HuH-7 (cell line): ENCODE measurements around the gene BICRAL.
A peak's percentile ranks its signal among the peaks of the same experiment; 100 is the strongest.
"Not testable (repeated sequence)": the region's sequence is repeated elsewhere in the genome, so short reads cannot be mapped to it uniquely, and the experiment has no call there.

Experiments
- DNase-seq: peaks from one replicate; pipeline ENCODE4 v3.0.0; 2011; ENCODE audit warnings: low spot score

Gene BICRAL

DNA sequence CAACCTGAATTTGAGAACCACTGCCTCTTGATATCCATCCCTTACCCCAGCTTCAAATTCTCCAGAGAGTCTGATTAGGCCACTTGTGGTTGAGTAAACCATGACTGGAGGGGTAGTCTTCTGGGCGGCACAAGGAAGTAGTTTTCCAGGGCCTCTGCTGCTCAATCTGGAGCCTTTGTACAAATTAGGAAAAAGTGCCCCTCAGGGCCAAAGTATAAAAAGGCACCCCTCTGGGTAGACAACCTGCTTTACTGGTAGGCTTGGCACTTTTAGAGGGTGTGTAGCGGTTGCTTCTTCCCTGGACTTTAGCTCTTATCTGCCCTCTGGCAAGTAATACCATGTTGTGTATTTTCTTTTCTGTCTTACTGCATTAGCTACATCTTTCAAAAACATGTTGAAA is 64.7 kb downstream of the BICRAL start:
- DNase-seq = no peak

DNA sequence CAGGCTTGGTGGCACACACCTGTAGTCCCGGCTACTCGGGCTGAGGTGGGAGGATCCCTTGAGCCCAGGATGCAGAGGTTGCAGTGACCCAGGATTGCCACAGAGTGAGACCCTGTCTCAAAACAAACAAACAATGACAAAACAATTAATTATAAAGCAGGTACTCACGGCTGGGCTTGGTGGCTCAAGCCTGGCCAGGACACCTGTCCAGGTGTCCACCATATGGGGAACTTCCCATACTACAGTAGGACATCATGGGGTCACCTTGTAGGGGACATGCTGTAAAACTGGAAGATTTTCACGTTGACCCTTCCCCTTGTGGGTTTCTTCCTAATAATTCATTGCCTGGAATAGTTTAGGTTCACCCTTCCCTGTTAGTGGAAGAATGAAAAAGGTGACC is 66.8 kb downstream of the BICRAL start:
- DNase-seq = no peak

DNA sequence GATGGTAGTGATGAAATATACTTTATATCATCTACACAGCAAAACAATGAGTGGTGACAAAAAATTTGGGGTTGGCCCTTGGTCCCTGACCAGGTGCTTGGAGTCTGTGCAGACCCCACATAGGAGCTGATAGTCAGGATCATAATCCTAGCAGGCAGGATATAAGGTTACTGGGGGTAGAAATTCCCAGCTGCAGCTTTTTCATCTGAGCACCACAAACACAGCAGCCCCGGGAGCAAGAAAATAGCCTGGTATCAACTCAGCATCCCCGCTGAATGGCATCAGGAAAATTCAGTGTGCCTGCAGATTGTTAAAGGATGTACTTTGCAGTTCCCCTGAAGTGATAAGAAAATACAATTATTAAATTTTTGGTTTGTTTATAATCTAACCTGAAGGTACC is 69.7 kb downstream of the BICRAL start:
- no peak for DNase-seq

DNA sequence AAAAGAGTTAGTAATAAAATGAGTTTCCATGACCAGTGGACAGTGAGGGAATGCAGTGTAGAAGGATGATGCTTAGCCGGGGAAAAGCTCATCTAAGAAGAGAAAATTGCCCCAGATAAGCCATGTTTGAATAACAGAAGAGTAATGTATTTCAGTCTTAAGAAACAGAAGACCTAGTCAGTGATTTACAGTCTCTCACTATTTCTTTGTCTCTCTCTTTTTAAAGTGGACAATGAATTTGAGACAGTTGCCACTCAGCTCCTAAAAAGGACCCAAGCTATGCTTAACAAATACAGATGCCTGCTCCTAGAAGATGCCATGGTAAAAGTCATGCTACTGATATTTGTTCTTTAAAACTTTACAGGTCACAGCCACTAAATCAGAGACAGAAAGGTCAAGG is 78.2 kb downstream of the BICRAL start:
- DNase-seq = no peak

DNA sequence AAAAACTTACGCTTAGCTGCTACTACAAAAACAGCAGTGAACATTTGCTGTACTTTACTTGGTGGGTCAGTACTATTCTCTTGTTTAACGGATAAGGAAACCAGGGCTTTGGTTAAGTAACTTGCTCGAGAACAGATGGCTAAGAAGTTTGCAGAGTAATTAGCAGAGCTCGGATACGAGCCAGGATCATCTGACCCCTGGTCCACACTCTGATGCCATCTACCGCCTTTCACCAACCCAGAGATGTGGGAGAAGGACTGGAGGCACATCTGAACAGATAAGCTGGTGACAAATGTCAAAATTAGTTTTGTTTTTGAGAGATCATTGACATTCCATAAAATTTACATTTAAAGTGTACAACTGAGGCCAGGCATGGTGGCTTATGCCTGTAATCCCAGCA is 78.6 kb downstream of the BICRAL start:
- DNase-seq = no peak

DNA sequence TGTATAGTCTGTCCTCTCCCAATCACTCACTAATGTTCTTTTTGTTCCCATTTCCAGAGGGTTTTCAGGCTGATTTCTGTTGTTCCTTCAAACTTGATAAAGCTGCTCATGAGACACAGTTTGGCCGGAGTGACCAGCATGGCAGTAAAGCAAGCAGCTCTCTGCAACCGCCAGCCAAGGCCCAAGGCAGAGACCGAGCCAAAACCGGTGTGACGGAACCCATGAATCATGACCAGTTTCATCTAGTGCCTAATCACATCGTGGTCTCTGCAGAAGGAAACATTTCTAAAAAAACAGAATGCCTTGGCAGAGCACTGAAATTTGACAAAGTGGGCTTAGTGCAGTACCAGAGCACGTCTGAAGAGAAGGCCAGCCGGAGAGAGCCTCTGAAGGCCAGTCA is 82.8 kb downstream of the BICRAL start:
- DNase-seq = no peak

DNA sequence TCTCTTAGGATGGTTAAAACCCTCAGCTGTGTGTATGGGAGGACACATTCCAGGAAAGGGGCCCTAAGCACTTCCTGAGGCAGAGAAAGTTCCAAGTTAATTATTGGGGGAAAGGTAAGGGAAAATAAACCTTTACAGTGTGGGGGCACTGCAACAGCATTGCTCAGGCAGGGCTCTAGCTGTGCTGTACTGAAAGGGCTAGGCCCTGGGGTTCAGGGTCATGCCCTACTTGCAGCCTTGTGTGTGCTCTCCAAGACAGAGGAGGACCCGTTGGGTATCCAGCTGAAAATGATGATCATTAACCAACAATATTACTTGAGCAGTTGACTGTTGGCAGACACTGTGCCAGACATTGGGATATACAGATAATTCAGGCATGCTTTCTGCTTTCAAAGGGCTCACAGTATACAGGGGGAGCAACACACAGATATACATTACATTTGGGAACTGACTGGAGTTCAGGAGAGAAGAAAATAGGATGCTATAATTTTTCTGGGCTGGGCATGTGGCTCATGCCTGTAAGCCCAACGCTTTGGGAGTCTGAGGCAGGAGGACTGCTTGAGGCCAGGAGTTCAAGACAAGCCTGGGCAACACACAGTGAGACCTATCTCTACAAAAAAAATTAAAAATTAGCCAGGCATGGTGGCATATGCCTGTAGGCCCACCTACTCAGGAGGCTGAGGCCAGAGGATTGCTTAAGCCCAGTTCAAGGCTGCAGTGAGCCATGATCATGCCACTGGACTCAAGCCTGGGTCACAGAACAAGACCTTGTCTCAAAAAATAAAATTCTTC is 88.5 kb downstream of the BICRAL start:
- DNase-seq = no peak

DNA sequence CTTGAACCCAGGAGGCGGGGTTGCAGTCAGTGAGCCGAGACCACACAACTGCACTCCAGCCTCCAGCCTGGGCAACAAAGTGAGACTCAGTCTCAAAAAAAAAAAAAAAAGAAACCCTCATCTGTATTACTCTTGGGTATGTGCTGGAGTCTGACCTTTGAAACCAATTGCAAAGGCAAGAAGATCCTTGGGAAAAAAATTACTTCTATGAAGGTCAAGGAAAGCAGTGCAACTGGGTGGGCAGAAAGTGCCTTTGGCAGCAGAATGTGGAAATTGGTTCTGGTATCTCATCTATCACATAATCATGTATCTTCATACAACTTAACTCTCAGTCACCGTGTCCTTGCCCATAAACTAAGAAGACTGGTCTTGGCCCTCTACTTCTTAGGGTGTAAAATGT is 89.9 kb downstream of the BICRAL start:
- DNase-seq = no peak

DNA sequence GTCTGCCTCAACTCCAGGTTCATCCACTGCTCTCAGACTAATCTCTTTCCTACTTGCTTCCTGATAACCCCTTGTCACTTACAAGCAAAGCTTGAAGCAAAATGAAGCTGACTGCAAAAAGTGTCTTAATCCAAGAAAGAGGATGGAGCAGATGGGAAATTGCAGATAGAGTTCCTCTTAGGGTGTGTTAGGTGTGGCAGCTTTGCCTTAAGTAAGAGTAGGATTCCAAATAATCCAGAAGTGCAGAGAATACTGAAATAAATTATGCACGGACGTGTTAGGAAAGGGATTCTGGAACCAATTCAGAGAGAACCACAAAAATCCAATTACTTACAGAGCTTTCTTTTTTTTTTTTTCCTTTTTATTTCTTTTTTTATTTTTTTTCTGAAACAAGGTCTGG is 91.5 kb downstream of the BICRAL start:
- no peak for DNase-seq

DNA sequence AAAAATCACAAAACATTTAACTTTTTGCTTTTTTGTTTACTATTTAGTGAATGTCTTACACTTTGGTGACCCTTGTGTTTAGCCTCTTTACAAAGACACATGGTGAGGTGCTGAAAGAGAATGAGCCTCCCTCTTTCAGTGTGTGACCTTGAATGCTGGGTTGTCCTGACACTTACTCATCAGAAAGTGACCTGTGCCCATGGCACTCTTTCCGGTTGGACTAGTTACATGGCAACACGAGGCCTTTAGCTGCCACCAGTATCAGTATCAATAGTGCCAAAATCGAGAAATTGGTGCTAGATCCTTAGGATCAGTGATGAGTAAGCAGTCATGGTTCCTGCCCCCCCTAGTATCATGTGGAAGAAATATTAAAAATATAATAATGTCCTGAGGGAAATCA is 95.8 kb downstream of the BICRAL start:
- DNase-seq = no peak

DNA sequence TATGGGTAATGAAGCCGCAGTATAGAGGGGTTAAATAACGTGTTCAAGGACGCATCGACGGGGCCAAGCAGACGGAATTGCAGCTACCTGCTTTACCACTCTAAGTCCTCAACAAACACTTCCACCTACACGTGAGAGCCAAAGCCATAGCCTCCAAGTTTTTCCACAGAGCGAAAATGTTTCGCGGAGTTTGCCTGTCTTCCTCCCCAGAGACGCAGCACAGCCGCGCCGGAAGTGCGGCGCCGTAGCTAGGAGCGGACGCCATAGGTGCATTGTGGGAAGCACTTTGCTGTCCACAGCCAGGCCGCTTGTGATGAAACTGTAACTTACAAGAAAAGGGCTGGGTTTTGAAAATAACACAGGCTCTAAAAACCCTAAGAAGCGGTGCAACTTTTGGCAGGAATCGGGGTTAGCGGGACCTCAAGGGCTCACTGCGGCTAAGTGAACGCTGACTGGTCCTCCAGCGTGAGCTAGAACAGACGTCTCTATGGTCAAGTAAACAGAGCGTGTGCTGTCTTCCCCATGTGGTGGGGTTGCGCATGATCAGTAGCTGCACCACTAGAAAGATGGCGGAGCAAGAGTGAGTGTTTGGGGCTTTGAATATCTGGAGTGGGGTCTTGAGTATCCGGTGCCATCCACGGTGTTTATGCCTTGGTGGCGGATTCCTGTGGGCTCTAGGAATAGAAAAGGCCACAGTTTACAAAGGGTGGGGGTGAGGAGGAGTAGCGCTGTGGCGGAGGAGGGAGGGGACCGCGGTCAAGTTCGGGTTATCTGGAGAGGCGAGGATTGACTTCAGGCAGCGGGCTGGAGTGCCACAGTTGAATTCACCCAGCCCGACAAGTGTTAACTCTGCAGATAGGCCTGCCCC is 97.8 kb downstream of the BICRAL start, which contains the start of gene RPL7L1:
RPL7L1 (plus strand) TSS at position 245 of the 868 bp plus-strand sequence; CDS start at position 540, 295 bp downstream.
- peak; percentile 49 for DNase-seq

DNA sequence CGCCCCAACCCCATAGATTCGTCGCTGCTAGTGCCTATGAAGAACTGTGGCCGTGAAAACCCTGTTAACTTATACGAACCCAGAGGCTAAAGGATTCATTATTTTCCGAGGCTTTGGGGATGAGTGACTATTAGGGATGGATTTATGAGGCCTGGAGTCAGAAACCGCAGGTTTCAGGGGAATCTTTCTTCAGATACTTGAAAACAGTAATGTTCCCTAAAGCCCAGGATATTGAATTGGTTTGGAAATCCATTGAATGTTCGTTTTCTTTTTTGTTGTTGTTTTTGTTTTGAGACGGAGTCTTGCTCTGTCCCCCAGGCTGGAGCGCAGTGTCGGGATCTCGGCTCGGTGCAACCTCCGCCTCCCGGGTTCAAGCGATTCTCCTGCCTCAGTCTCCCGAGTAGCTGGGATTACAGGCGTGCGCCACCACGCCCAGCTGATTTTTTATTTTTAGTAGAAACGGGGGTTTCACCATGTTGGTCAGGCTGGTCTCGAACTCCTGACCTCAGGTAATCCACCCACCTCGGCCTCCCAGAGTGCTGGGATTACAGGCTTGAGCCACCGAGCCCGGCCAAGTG is 98.5 kb downstream of the BICRAL start:
- DNase-seq = not testable (repeated sequence)

DNA sequence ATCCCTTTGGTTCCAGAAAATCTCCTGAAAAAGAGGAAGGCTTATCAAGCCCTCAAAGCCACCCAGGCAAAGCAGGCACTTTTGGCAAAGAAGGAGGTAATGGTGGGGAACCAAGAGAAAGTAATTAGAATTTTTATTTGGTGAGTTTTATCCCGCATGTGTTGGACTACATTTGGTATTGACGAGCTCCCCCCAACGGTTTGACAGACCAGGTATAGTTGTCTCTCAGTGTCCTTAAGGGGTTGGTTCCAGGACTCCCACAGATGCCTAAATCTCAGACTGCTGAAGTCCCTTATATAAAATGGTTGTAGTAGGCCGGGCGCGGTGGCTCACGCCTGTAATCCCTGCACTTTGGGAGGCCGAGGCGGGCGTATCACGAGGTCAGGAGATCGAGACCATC is 99.0 kb downstream of the BICRAL start:
- DNase-seq = not testable (repeated sequence)

DNA sequence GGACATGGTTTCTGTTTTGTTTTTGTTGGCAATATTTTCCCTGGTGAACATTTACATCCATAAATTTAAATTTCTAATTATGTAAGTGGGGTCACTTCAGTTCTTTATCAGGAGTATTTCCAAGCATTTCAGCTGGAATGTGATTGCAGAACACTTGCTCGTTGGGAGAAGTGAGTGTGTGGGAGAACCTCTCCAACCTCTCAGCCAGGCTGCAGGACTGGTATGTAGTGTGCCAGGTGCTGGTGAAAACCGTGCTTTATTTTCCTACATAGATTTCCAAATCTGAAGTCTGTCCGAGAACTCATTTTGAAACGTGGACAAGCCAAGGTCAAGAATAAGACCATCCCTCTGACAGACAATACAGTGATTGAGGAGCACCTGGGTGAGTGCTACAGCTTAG is 103.8 kb downstream of the BICRAL start:
- no peak for DNase-seq

DNA sequence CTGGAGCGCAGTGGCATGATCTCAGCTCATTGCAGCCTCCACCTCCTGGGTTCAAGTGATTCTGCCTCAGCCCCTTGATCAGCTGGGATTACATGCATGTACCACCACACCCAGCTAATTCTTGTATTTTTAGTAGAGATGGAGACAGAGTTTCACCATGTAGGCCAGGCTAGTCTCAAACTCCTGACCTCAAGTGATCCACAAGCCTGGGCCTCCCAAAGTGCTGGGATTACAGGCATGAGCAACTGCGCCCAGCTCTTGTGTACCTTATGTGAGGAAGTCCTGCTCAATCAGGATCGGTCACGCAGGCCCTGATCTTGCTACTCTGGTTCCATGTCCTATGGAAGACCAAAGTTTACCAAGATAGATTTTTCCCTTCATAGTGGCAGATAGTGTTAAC is 106.3 kb downstream of the BICRAL start:
- not testable (repeated sequence) for DNase-seq

DNA sequence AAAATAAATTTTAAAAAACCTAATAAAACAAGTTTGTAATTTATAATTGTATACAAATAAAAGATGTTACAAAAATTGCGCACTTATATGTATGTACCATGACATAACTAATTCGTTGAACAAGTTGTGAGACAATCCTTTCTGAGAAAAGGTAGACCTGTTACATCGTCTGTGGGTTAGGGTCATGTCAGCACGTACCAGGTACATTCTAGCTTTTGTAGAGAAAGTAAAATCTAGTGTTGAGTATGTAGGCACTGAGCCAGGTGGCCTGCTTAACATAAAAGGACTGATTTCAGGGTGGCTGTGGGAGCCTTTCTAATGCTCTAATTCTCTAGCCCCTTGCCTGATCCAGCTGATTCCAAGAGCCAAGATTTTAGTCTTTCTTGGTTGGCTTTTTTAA is 108.0 kb downstream of the BICRAL start:
- DNase-seq = no peak

DNA sequence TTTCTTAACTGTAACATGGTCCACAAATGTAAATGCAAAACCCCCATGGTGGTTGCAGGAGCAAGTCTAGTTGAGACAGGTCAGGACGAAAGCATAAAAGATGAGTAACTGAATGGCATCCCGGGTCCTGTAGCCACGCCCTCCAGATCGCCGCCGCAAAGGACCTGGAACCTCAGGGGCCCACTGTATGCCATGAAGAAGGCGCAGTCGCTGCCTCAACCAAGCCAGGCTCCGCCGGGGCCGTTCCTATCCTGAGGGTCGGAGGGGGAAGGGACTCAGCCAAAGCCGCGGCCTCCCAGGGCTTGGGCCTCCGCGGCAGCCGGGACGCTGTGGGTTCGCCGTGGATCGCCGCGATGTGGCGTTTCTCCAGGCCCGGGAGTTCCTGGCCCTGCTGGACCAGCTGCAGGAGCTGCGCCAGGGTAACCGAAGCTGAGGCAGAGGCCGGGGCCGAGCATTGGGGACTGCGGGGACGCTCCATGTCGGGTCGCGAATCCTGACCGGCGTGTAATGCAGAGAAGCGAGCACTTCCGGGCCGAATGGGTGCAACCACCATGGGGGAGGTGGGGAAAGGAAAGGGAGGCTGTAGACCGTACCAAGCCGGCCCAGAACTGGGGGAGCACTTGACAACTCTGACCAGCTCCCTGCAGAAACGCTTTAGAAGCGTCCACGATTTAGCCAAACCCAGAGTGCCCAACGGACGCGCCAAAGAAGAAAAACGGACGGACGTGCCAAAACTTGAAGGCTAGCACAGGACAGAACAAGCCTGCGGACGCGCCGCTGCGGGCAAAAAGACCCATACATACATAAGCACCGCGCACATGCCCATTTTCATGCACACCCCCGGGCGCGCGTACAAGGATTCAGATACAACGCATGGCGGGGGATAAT is 108.7 kb downstream of the BICRAL start:
- peak; percentile 78 for DNase-seq

DNA sequence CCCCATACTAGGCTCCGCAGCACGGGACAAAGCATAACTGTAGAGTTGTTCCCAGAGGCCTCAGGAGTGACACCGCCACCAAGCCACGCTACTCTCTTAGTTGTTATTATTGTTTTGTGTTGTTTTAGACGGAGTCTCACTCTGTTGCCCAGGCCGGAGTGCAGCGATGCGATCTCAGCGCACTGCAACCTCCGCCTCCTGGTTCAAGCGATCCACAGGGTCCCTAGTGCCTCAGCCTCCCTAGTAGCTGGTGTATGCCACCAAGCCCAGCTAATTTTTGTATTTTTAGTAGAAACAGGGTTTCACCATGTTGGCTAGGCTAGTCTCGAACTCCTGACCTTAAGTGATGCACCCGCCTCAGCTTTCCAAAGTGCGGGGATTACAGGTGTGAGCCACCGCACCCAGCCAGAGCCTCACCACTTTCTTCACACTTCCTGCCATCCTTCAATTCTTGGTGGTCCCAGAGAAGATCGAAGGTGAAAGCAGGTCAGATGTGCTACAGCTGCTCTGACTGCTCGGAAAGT is 109.4 kb downstream of the BICRAL start:
- no peak for DNase-seq

DNA sequence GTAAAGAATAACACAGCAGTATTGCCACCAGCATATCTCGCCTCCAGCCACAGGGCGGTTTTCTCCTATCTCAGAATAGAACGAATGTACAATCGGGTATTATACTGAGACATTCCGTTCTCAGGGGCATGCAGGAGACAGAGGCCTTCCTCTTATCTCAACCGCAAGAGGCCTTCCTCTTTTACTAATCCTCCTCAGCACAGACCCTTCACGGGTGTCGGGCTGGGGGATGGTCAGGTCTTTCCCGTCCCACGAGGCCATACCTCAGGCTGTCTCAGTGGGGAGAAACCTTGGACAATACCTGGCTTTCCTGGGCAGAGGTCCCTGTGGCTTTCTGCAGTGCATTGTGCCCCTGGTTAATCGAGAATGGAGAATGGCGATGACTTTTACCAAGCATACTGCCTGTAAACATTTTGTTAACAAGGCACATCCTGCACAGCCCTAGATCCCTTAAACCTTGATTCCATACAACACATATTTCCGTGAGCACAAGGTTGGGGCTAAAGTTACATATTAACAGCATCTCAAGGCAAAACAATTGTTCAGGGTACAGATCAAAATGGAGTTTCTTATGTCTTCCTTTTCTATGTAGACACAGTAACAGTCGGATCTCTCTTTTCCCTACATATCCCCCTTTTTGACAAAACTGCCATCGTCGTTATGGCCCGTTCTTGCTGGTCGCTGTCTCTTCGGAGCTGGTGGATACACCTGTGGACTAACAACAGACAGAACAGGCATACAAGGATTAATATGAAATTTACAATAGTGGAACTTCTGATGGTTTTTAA is 112.4 kb downstream of the BICRAL start:
- DNase-seq = not testable (repeated sequence)

DNA sequence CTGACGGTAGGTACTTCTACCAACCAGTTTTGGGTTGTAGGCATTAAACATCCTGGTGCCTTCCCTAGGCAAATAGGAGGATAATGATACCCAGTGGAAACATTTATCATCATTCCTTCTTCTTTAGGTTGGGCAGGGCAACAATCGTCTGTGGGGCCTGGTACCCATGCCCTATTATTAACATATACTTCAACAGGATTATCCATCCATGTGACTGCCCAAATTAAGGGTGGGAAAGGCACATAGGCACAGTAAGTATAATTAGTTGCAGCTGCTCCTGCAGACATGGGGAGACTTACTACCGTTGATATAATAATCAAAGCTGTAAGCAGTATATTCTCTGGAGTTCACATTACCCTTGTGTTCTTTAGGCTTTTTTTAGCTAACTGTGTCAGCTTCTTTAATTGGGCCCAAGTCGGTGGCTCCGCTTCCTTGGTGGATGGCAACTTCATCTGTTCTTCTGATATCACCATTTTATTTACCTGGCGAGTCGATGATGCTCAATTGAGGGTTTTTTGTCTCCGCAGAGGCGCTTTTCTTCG is 114.4 kb downstream of the BICRAL start:
- DNase-seq = no peak
